AG04450 (cell line): ENCODE data around the gene EVI5L. TPM values are rescaled to one million over a fixed set of nuclear protein-coding genes. Genes with fewer than 3 reads are reported as not detected.

ENCODE experiments used
- CTCF ChIA-PET: fragments of 300-600, 350-600 bp; formaldehyde crosslinking; extraction: SDS; loops from one replicate; lab custom pipeline; 2022; ENCODE audit warnings: antibody characterized with exemption, inconsistent platforms; lab: Charles Lee
- POLR2A ChIA-PET: fragments of 350-600 bp; formaldehyde crosslinking; extraction: SDS; loops from one replicate; lab custom pipeline; 2021; ENCODE audit warnings: antibody characterized with exemption, inconsistent platforms; lab: Yijun Ruan, JAX
- DNase-seq: peaks from one replicate; pipeline ENCODE4 v3.0.0-alpha.2; 2011; ENCODE audit warnings: low read depth, low spot score
- H3K27ac ChIP-seq: one replicate; pipeline ENCODE4 v1.5.1; 2012; ENCODE audit warnings: low read depth, low read length, control low read depth
- H3K27me3 ChIP-seq: one replicate; pipeline ENCODE4 v1.6.0; 2012; ENCODE audit warnings: low read length; ENCODE audit not compliant: control insufficient read depth, insufficient read depth
- H3K4me3 ChIP-seq: 2 replicates; pipeline ENCODE4 v1.5.1; 2011; ENCODE audit warnings: mild to moderate bottlenecking, low read depth, low read length, control low read depth
- H3K9me3 ChIP-seq: 2 replicates; pipeline ENCODE4 v1.5.1; 2012; ENCODE audit warnings: low read length; ENCODE audit not compliant: control insufficient read depth, insufficient read depth
- CTCF ChIP-seq: IDR thresholded peaks from 2 replicates; pipeline ENCODE4 v1.5.1; 2011; ENCODE audit warnings: low read depth, low read length, control low read depth, inconsistent platforms
- polyA plus RNA-seq: library from polyadenylated mRNA; depleted of rRNA; stranded (reverse); fragments of >200 nt; gene quantifications from 2 replicates; pipeline ENCODE4 v1.2.3, GENCODE V29; 2011

The EVI5L gene
- polyA plus RNA-seq, 1 experiment: 6.7 TPM

- Histone ChIP-seq H3K4me3 (no peak overlapping the region), H3K27me3 (peaks cover 6% of the 10 kb centered on the region), H3K27ac (no peak overlapping the region), H3K9me3 (peaks cover 3% of the 10 kb centered on the region; the same call in 1 of the 2 replicates)
- POLR2A ChIA-PET: no interaction called here
- DNase-seq: no peak
- CTCF ChIA-PET: interaction anchor here (0.9 to 1.4 kb wide), 3 partner anchors 12 to 252 kb away, joined by 3 to 5 read pairs (median 4); no protein-coding TSS in a partner anchor
- no peak for TF ChIP-seq CTCF
Observed at GRCh38 chr19:7820588-7820987, 9.4 kb upstream of the EVI5L start.

- Histone ChIP-seq H3K27ac (no peak overlapping the region), H3K27me3 (peaks cover 10% of the 10 kb centered on the region), H3K9me3 (no peaks in the 10 kb centered on the region), H3K4me3 (no peak overlapping the region)
- no peak for TF ChIP-seq CTCF
- DNase-seq: no peak
- ChIA-PET POLR2A (no interaction called here), CTCF (no interaction called here)
Observed at GRCh38 chr19:7822910-7823515, 7.0 kb upstream of the EVI5L start.

GRCh38 chr19:7823686-7824301 lies 6.2 kb upstream of the EVI5L start:
- peaks cover 10% of the 10 kb centered on the region for H3K27me3 ChIP-seq
- no peak for DNase-seq
- no peaks in the 10 kb centered on the region for H3K9me3 ChIP-seq
- ChIA-PET CTCF (no interaction called here), POLR2A (interaction anchor here (0.7 kb wide), 1 partner anchor 143 kb away, joined by 5 read pairs; no protein-coding TSS in a partner anchor)
- H3K4me3 ChIP-seq: no peak overlapping the region
- no peak overlapping the region for H3K27ac ChIP-seq
- TF ChIP-seq CTCF: no peak

- CTCF ChIA-PET: interaction anchor here (0.7 kb wide), 1 partner anchor 28 kb away, joined by 4 read pairs; no protein-coding TSS in a partner anchor
- Histone ChIP-seq H3K9me3 (no peaks in the 10 kb centered on the region; the same call in 1 of the 2 replicates), H3K27me3 (peaks cover 4% of the 10 kb centered on the region), H3K27ac (no peak overlapping the region), H3K4me3 (peak overlapping the region; percentile 45)
- no peak for TF ChIP-seq CTCF
- POLR2A ChIA-PET: no interaction called here
- no peak for DNase-seq
Observed at GRCh38 chr19:7829166-7829520, 875 bp upstream of the EVI5L start.

GRCh38 chr19:7830272-7830771 lies 304 bp downstream of the EVI5L start:
- no peak for TF ChIP-seq CTCF
- no peaks in the 10 kb centered on the region; the same call in 1 of the 2 replicates for H3K9me3 ChIP-seq
- no peak for DNase-seq
- no peak overlapping the region for H3K27ac ChIP-seq
- POLR2A ChIA-PET: no interaction called here
- CTCF ChIA-PET: no interaction called here
- H3K27me3 ChIP-seq: peaks cover 4% of the 10 kb centered on the region
- peak overlapping the region; percentile 72 for H3K4me3 ChIP-seq
